ENCODE results near the gene MRPL4. TPM values are rescaled to one million over a fixed set of nuclear protein-coding genes. Genes with fewer than 3 reads are reported as not detected.

The MRPL4 gene
- total and polyA plus RNA-seq, 2 of the 13 experiments (the other 11 are each of a cell fraction or from before 2014, with no cell fraction given), result 40.6 to 42.5 TPM

- TF ChIP-seq DMTF1 (CRISPR knock-in tag; IDR thresholded peaks at IDR 0.05) (no peak), ZBTB49 (CRISPR knock-in tag; IDR thresholded peaks at IDR 0.05; ENCODE audit: borderline replicate concordance) (no peak), ATF6 (CRISPR knock-in tag; conservative IDR thresholded peaks at IDR 0.05) (no peak), TOE1 (CRISPR knock-in tag; IDR thresholded peaks at IDR 0.05) (peak; percentile 69; the same call in 1 of the 2 replicates), RBM22 (optimal IDR thresholded peaks at IDR 0.05; ENCODE audit: low read length) (no peak), BCLAF1 (IDR thresholded peaks at IDR 0.05) (no peak), EHMT2 (IDR thresholded peaks at IDR 0.05; ENCODE audit: borderline replicate concordance, low read depth, low read length) (no peak), SKIL (CRISPR knock-in tag; IDR thresholded peaks at IDR 0.05; ENCODE audit: borderline replicate concordance) (peak; percentile 70; the same call in 1 of the 2 replicates), NFATC3 (CRISPR knock-in tag; IDR thresholded peaks at IDR 0.05) (0 out of 2 replicates have a peak, but pooled peaks have one; percentile 43), ZNF580 (CRISPR knock-in tag; IDR thresholded peaks at IDR 0.05; ENCODE audit: borderline replicate concordance, low read depth) (peak; percentile 97), SOX13 (IDR thresholded peaks at IDR 0.05) (no peak; the same call in 1 of the 2 replicates), SOX13 (CRISPR knock-in tag; conservative IDR thresholded peaks at IDR 0.05 in 1 of 2, IDR thresholded peaks at IDR 0.05 in 1 of 2) (peak in 1 of 2 experiments; percentile 78; a peak in 2 of 4 replicates), HNF4A (CRISPR knock-in tag; IDR thresholded peaks at IDR 0.05) (0 out of 2 replicates have a peak, but pooled peaks have one; percentile 35), ASH2L (IDR thresholded peaks at IDR 0.05; ENCODE audit: insufficient read length, low read depth, low read length) (peak; percentile 62), ZNF563 (CRISPR knock-in tag; IDR thresholded peaks at IDR 0.05) (no peak; the same call in 1 of the 2 replicates)
Measured at GRCh38 chr19:10270616-10271394, 18.8 kb downstream of the MRPL4 start, which contains the start of gene ICAM1 (continued).

All from HepG2 (cell line).